Heart left ventricle (tissue), 16 donors: ENCODE results near the gene MAP7D3. TPM values are rescaled to one million over a fixed set of nuclear protein-coding genes. Genes with fewer than 3 reads are reported as not detected.

Source experiments
- ATAC-seq, 4 donors: fragments of 200-7000 bp; cut with Tn5 transposase; one replicate each; pipeline ENCODE4 v1.9.1; 2020 to 2022; ENCODE audit warnings: moderate library complexity in 4 of 4, mild to moderate bottlenecking in 3 of 4, moderate number of reproducible peaks in 1 of 4
- DNase-seq, 5 donors: peaks; one replicate each; pipeline ENCODE4 v3.0.0-alpha.2; 2020
- H3K27ac ChIP-seq, 12 donors: fragments of 200-600 bp; sonication (generic) in 4 of 12; one replicate each; pipeline versions ENCODE4 v1.5.0 to v1.8.0; 2016 to 2022; ENCODE audit warnings: mild to moderate bottlenecking in 2 of 12
- H3K27me3 ChIP-seq, 9 donors: fragments of 200-600 bp; sonication (generic) in 2 of 9; one replicate each; pipeline versions ENCODE4 v1.5.1 to v1.8.0; 2016 to 2022; ENCODE audit warnings: mild to moderate bottlenecking in 3 of 9
- H3K36me3 ChIP-seq, 9 donors: fragments of 200-600 bp; sonication (generic) in 2 of 9; one replicate each; pipeline versions ENCODE4 v1.5.0 to v1.8.0; 2018 to 2022; ENCODE audit warnings: mild to moderate bottlenecking in 2 of 9
- H3K4me1 ChIP-seq, 12 donors: fragments of 200-600 bp; sonication (generic) in 4 of 12; one replicate each; pipeline versions ENCODE4 v1.5.0 to v1.8.0; 2016 to 2022; ENCODE audit warnings: mild to moderate bottlenecking in 3 of 12
- H3K4me3 ChIP-seq, 12 donors: fragments of 200-600 bp; sonication (generic) in 4 of 12; one replicate each; pipeline versions ENCODE4 v1.5.0 to v1.8.0; 2017 to 2022; ENCODE audit warnings: mild to moderate bottlenecking in 9 of 12, moderate library complexity in 4 of 12
- H3K9me3 ChIP-seq, 12 donors: fragments of 200-600 bp; sonication (generic) in 4 of 12; one replicate each; pipeline versions ENCODE4 v1.5.0 to v1.8.0; 2016 to 2022; ENCODE audit warnings: mild to moderate bottlenecking in 1 of 12
- CTCF ChIP-seq, 12 donors: fragments of 200-600 bp; sonication (generic) in 4 of 12; IDR thresholded peaks; one replicate each; pipeline versions ENCODE4 v1.5.0 to v1.8.0; 2018 to 2022; ENCODE audit warnings: antibody characterized with exemption in 12 of 12, mild to moderate bottlenecking in 5 of 12
- POLR2A ChIP-seq, 2 donors: fragments of 450-650 bp; IDR thresholded peaks; one replicate each; pipeline ENCODE4 v1.6.1; 2017; ENCODE audit warnings: antibody characterized with exemption in 2 of 2, mild to moderate bottlenecking in 2 of 2, moderate library complexity in 2 of 2
- WGBS, 4 donors: extraction: QIAGEN DNeasy Blood & Tissue Kit in 2 of 4; methylation state at CpG; one replicate each; pipeline versions ENCODE4 v1.1.5 to v1.1.7; 2013 to 2018; 5-methylcytosine and 5-hydroxymethylcytosine counted together
- intact Hi-C, 10 donors: fragments of 100-400 bp; cut with DNase I; formaldehyde crosslinking; loops; one replicate each; pipeline versions ENCODE4 v1.11.1 to v1.14.2; 2022
- polyA plus RNA-seq, 2 donors: library from polyadenylated mRNA; stranded (reverse); fragments of 200-250 nt; gene quantifications; one replicate each; pipeline ENCODE4 v1.2.3, GENCODE V29; 2013
- total RNA-seq, 9 donors: library from RNA; depleted of rRNA in 2 of 9; stranded (reverse); fragments of >200 nt in 2 of 9; fragmentation: NEBNext Ultra II Directional in 3 of 9; extraction: Animal tissue kit (Norgen Biotek cat#: 25700) in 3 of 9; gene quantifications; one replicate each; pipeline versions ENCODE4 v1.1.0 to v1.2.4, GENCODE V29; 2016 to 2023
- donor health status: ischemic (EF 13 %, LVEDD 7.1; RV severe dilation, severe dysfunction).
- donor health status: healthy with polysubstance abuse.
- donor health status: DM: no; HTN: yes; CAD: no.
- donor health status: DM: no; HTN: no; CAD: no.
- donor health status: ischemic (EF 25% LVEDD 6.9; RV normal size, moderate dysfunction).
- donor health status: ischemic (EF 25% LVEDD 5.7; RV mildly dilated, moderate dysfunction).
- donor health status: healthy.
- donor health status: DM: yes; HTN: yes; CAD: no.
- donor health status: ischemic (EF 35%, LVEDD 5.7; RV mildly dilated, moderate dysfunction).
- donor health status: nonischemic (EF 11% LVEDD 7.7; RV severe dilation, severe dysfunction).
- donor health status: DM: yes; HTN: yes; CAD: no.
- donor health status: PGD.
- donor health status: ischemic (EF 29% LVEDD 5.4; RV normal size, mild dysfunction).
- donor health status: nonischemic (EF 23%, LVEDD 6.1; RV moderate dilation, normal function).

MAP7D3 gene
- total and polyA plus RNA-seq, 11 donors: 8.2 to 18.4 (median 12.7) TPM

GRCh38 chrX:136200466-136200865 is 50.7 kb downstream of the MAP7D3 start:
- H3K27ac ChIP-seq: peak overlapping the region; percentile 67 to 93 (median 86)
- H3K4me1 ChIP-seq: peaks cover 3 to 72% (median 30%) of the 10 kb centered on the region in 12 donors
- TF ChIP-seq CTCF (IDR thresholded peaks at IDR 0.05) (peak; percentile 14 to 51 (median 38)), POLR2A (IDR thresholded peaks at IDR 0.05) (no peak)
- no peak for DNase-seq
- H3K36me3 ChIP-seq: no peaks in the 10 kb centered on the region
- H3K9me3 ChIP-seq: no peaks in the 10 kb centered on the region
- 15 to 55% (median 27%) methylated on average over 2 of the region's 2 CpGs for WGBS, 4 donors
- peaks cover 0 to 16% (median 0%) of the 10 kb centered on the region in 9 donors for H3K27me3 ChIP-seq
- ATAC-seq: peak; percentile 32 to 52 (median 39)
- intact Hi-C loops: loop anchor here in 2 of 10 donors (2.0 kb wide), 1 partner anchor 30 kb away; no protein-coding TSS in a partner anchor
- peak overlapping the region in 11 of 12 donors; percentile 5 to 56 (median 47) for H3K4me3 ChIP-seq

- Histone ChIP-seq H3K27me3 (peaks cover 0 to 16% (median 0%) of the 10 kb centered on the region in 9 donors), H3K27ac (peak overlapping the region; percentile 67 to 93 (median 86)), H3K9me3 (no peaks in the 10 kb centered on the region), H3K4me3 (peak overlapping the region in 11 of 12 donors; percentile 5 to 56 (median 47)), H3K4me1 (peaks cover 3 to 72% (median 26%) of the 10 kb centered on the region in 12 donors), H3K36me3 (no peaks in the 10 kb centered on the region)
- intact Hi-C loops: loop anchor here in 1 of 10 donors (10.0 kb wide), 1 partner anchor 675 kb away; the partner anchor contains the start of gene INTS6L
- 43 to 62% (median 54%) methylated on average over 4 of the region's 4 CpGs for WGBS, 4 donors
- DNase-seq (no peak), ATAC-seq (peak in 2 of 4 donors; percentile 14 to 17)
- TF ChIP-seq POLR2A (IDR thresholded peaks at IDR 0.05) (no peak), CTCF (IDR thresholded peaks at IDR 0.05) (no peak)
These were observed 51.8 kb downstream of the MAP7D3 start for GRCh38 chrX:136199365-136199764.

- peak overlapping the region in 11 of 12 donors; percentile 5 to 56 (median 47) for H3K4me3 ChIP-seq
- intact Hi-C loops: loop anchor here in 1 of 10 donors (10.0 kb wide), 1 partner anchor 674 kb away; the partner anchor contains the start of gene INTS6L
- ATAC-seq (no peak), DNase-seq (no peak)
- H3K27me3 ChIP-seq: peaks cover 0 to 16% (median 0%) of the 10 kb centered on the region in 9 donors
- H3K9me3 ChIP-seq: no peaks in the 10 kb centered on the region
- WGBS, 4 donors: 62 to 77% (median 65%) methylated on average over 6 of the region's 6 CpGs
- TF ChIP-seq POLR2A (IDR thresholded peaks at IDR 0.05) (no peak), CTCF (IDR thresholded peaks at IDR 0.05) (no peak)
- no peaks in the 10 kb centered on the region for H3K36me3 ChIP-seq
- H3K4me1 ChIP-seq: peaks cover 0 to 72% (median 22%) of the 10 kb centered on the region in 12 donors
- peak overlapping the region; percentile 67 to 93 (median 86) for H3K27ac ChIP-seq
These were observed 52.4 kb downstream of the MAP7D3 start for GRCh38 chrX:136198678-136199243.

- peaks cover 0 to 16% (median 0%) of the 10 kb centered on the region in 9 donors for H3K27me3 ChIP-seq
- H3K36me3 ChIP-seq: no peaks in the 10 kb centered on the region
- peaks cover 0 to 71% (median 24%) of the 10 kb centered on the region in 12 donors for H3K4me1 ChIP-seq
- no peaks in the 10 kb centered on the region for H3K9me3 ChIP-seq
- no peak for ATAC-seq
- intact Hi-C loops: loop anchor here in 1 of 10 donors (10.0 kb wide), 1 partner anchor 673 kb away; the partner anchor contains the start of gene INTS6L
- H3K4me3 ChIP-seq: peak overlapping the region in 11 of 12 donors; percentile 5 to 56 (median 47)
- H3K27ac ChIP-seq: peak overlapping the region; percentile 67 to 93 (median 86)
- TF ChIP-seq POLR2A (IDR thresholded peaks at IDR 0.05) (no peak), CTCF (IDR thresholded peaks at IDR 0.05) (no peak)
- no peak for DNase-seq
These were observed 53.2 kb downstream of the MAP7D3 start for GRCh38 chrX:136198010-136198409.
